ENCODE data around the gene ASB10.

Gene ASB10

GRCh38 chr7:151231080-151231479, 44.0 kb upstream of the ASB10 start:
- no peaks in the 10 kb centered on the region for H3K9me3 ChIP-seq (ENCODE audit: control insufficient read depth, insufficient read depth, low read length)
- no peak overlapping the region for H3K4me3 ChIP-seq (ENCODE audit: low read length)
- H3K36me3 ChIP-seq (ENCODE audit: control insufficient read depth, low read length), result peaks cover 23% of the 10 kb centered on the region
- H3K4me1 ChIP-seq (ENCODE audit: control insufficient read depth, low read length), result peaks cover 33% of the 10 kb centered on the region
- H3F3A ChIP-seq (ENCODE audit: control insufficient read depth, insufficient read depth), result peaks cover 4% of the 10 kb centered on the region; the same call in 1 of the 2 replicates
- no peaks in the 10 kb centered on the region for H3K9me2 ChIP-seq (replicated peaks; ENCODE audit: control insufficient read depth, low read length)
- H3K27me3 ChIP-seq (ENCODE audit: control insufficient read depth, low read length), result no peaks in the 10 kb centered on the region
- no peak overlapping the region for H3K27ac ChIP-seq (ENCODE audit: low read depth, low read length)
- H4K20me1 ChIP-seq (ENCODE audit: control insufficient read depth, insufficient read depth, low read depth, low read length), result peaks cover 9% of the 10 kb centered on the region; the same call in 1 of the 2 replicates
- TF ChIP-seq, protein P1, sequence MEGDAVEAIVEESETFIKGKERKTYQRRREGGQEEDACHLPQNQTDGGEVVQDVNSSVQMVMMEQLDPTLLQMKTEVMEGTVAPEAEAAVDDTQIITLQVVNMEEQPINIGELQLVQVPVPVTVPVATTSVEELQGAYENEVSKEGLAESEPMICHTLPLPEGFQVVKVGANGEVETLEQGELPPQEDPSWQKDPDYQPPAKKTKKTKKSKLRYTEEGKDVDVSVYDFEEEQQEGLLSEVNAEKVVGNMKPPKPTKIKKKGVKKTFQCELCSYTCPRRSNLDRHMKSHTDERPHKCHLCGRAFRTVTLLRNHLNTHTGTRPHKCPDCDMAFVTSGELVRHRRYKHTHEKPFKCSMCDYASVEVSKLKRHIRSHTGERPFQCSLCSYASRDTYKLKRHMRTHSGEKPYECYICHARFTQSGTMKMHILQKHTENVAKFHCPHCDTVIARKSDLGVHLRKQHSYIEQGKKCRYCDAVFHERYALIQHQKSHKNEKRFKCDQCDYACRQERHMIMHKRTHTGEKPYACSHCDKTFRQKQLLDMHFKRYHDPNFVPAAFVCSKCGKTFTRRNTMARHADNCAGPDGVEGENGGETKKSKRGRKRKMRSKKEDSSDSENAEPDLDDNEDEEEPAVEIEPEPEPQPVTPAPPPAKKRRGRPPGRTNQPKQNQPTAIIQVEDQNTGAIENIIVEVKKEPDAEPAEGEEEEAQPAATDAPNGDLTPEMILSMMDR (IDR thresholded peaks at IDR 0.05; ENCODE audit: low read depth, low read length, poor library complexity, severe bottlenecking), result no peak
- no peak for TF ChIP-seq EZH2phosphoT487 (IDR thresholded peaks at IDR 0.05; ENCODE audit: borderline replicate concordance, low read length)
- peak overlapping the region; percentile 94; the same call in 1 of the 2 replicates for H3K4me2 ChIP-seq (ENCODE audit: low read length)
- H3K79me2 ChIP-seq (ENCODE audit: control insufficient read depth, low read length), result peaks cover 46% of the 10 kb centered on the region

- no peaks in the 10 kb centered on the region for H3K9me2 ChIP-seq (replicated peaks; ENCODE audit: control insufficient read depth, low read length)
- H3K36me3 ChIP-seq (ENCODE audit: control insufficient read depth, low read length), result peaks cover 28% of the 10 kb centered on the region
- peaks cover 4% of the 10 kb centered on the region; the same call in 1 of the 2 replicates for H3F3A ChIP-seq (ENCODE audit: control insufficient read depth, insufficient read depth)
- no peaks in the 10 kb centered on the region for H3K27me3 ChIP-seq (ENCODE audit: control insufficient read depth, low read length)
- H3K4me3 ChIP-seq (ENCODE audit: low read length), result no peak overlapping the region
- no peak overlapping the region for H3K27ac ChIP-seq (ENCODE audit: low read depth, low read length)
- no peaks in the 10 kb centered on the region for H3K9me3 ChIP-seq (ENCODE audit: control insufficient read depth, insufficient read depth, low read length)
- TF ChIP-seq, protein P1 (IDR thresholded peaks at IDR 0.05; ENCODE audit: low read depth, low read length, poor library complexity, severe bottlenecking), result no peak
- no peak for TF ChIP-seq EZH2phosphoT487 (IDR thresholded peaks at IDR 0.05; ENCODE audit: borderline replicate concordance, low read length)
- peaks cover 43% of the 10 kb centered on the region for H3K4me1 ChIP-seq (ENCODE audit: control insufficient read depth, low read length)
- no peak overlapping the region for H3K4me2 ChIP-seq (ENCODE audit: low read length)
- peaks cover 54% of the 10 kb centered on the region for H3K79me2 ChIP-seq (ENCODE audit: control insufficient read depth, low read length)
- H4K20me1 ChIP-seq (ENCODE audit: control insufficient read depth, insufficient read depth, low read depth, low read length), result peaks cover 19% of the 10 kb centered on the region; the same call in 1 of the 2 replicates
These were observed 42.2 kb upstream of the ASB10 start for GRCh38 chr7:151229249-151229648.

DNA sequence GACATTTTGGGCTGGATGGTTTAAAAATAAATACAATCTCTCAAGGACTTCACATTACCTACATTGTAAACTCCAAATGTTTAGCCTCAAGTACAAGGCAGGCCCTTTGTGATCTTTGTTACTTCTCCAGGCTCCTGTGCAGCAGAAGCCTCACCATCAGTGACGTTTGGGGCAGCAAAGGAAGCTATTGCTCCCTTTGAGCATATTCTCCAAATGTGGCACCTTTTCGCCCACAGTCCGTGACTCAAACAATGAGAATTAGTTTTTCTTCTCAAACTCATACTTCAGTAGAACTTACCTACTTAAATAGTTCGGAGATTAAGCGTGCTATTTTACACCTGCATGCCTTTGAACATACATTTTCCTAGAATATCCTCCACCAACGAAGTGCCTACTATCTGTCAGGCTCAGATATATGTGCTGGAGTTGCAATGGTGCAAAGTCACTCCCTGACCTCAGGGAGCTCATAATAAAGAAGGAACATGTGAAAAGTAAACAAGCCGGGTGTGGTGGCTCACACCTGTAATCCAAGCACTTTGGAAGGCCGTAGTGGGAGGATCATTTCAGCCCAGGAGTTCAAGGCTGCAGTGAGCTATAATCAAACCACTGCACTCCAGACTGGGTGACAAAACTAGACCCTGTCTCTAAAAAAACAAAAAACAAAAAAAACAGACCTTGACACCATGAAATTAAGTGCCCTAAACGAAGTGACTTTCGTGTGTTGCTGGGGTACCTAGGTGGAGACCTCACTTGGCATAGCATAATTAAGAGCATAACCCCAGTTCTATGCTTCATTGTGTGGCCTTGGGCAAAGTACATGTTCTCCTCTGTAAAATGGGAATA, 41.2 kb upstream of the ASB10 start:
- Histone ChIP-seq H3K27me3 (ENCODE audit: control insufficient read depth, low read length) (no peaks in the 10 kb centered on the region), H3F3A (ENCODE audit: control insufficient read depth, insufficient read depth) (peaks cover 4% of the 10 kb centered on the region; the same call in 1 of the 2 replicates), H4K20me1 (ENCODE audit: control insufficient read depth, insufficient read depth, low read depth, low read length) (peaks cover 18% of the 10 kb centered on the region; the same call in 1 of the 2 replicates), H3K4me1 (ENCODE audit: control insufficient read depth, low read length) (peaks cover 33% of the 10 kb centered on the region), H3K4me2 (ENCODE audit: low read length) (peak overlapping the region; percentile 90), H3K79me2 (ENCODE audit: control insufficient read depth, low read length) (peaks cover 46% of the 10 kb centered on the region), H3K9me3 (ENCODE audit: control insufficient read depth, insufficient read depth, low read length) (no peaks in the 10 kb centered on the region), H3K27ac (ENCODE audit: low read depth, low read length) (no peak overlapping the region), H3K36me3 (ENCODE audit: control insufficient read depth, low read length) (peaks cover 35% of the 10 kb centered on the region), H3K4me3 (ENCODE audit: low read length) (peak overlapping the region; percentile 75), H3K9me2 (replicated peaks; ENCODE audit: control insufficient read depth, low read length) (no peaks in the 10 kb centered on the region)
- TF ChIP-seq, protein P1 (IDR thresholded peaks at IDR 0.05; ENCODE audit: low read depth, low read length, poor library complexity, severe bottlenecking), result no peak
- no peak for TF ChIP-seq EZH2phosphoT487 (IDR thresholded peaks at IDR 0.05; ENCODE audit: borderline replicate concordance, low read length)

Measured in DOHH2 (cell line).